Measurements from ENCODE around the gene EML4.
"Not testable (repeated sequence)": the region's sequence is repeated elsewhere in the genome, so short reads cannot be mapped to it uniquely, and the experiment has no call there.

The EML4 gene

DNA sequence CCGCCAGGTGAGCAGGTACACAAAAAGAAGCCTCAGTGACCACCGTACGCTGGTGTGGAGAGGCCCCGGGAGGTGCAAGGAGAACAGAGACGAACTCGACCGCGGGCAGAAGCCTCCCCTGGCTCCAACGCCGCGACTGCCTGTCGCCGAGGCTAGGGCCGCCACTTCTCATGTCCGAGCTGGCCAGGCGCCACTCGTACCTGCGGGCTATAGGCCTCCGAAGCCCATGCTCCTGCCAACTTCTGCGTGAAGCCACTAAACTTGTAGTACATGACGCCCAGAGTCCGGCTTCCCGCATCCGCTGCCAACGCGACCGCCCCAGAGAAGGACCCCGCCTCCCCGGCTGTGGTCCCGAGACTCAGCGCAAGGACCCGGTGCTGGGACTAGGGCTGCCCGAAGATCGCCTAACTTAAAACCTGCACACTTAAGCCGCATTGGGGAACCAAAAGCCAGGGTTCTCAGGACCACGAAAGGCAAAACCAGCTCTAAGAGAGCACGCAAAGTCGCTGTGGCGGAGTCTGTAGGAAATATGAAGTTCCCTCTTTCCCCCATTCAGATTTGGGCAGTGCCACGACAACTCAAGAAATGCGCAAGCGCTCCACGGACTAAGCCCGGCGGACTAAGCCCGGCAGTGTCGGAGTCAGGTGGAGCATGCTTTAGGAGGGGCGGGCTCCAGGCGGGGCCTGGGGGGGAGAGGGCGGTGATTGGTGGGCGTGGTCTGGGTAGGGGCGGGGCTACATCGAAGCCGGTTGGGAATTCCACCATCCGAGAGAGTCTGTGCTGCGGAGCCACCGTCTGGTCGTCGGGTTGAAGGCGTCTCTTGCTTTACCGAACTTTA lies 192.0 kb downstream of the EML4 start, which contains the start of gene COX7A2L:
TSS of gene COX7A2L (minus strand) at position 328 of the 838 bp plus-strand sequence. CDS start at position 272, 56 bp downstream.
- DNase-seq: peak; percentile 91

DNA sequence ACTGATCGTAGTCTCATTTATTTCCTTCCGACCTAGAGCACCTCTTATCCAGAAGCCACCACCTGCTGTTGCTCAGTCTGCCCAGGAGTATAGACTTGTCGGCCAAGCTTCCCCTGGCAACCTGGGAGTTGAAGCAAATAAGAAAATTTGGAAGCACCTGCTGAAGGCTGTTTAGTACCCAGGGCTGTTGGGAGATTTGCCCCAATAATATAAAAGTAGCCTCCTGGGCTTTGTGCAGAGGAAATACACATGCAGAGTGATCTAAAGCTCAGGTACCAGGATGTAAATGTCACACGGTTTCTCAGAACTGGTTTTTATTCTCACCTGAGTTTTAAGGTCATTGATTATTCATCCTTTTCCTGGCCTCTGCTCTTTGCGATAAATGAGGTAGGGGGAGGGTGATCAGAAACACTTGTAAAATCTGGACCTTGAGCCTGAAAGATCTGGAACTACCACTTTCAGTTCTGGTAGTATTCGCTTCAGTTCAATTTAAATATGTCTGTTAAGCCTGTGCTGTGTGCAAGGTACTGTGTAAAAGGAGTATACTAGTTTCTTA lies 192.7 kb downstream of the EML4 start:
- no peak for DNase-seq

DNA sequence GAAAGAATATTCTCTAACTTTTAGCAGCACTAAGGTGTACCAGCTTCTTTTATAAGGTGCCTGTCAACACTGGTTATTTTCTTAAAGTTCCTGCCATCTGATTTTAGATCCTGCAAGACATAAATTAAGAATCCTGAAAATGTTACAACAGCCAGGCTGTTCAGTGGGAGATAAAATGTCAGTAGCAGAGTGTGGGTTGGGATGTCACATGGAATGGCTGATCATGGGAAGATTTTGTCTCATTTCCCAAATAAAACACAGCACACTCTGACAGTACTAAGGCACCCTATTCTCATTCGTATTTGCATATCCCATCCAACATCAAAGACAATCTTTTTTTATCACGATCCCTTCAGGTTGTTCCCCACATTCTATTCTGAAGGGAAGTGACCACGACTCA lies 194.3 kb downstream of the EML4 start:
- DNase-seq: no peak

DNA sequence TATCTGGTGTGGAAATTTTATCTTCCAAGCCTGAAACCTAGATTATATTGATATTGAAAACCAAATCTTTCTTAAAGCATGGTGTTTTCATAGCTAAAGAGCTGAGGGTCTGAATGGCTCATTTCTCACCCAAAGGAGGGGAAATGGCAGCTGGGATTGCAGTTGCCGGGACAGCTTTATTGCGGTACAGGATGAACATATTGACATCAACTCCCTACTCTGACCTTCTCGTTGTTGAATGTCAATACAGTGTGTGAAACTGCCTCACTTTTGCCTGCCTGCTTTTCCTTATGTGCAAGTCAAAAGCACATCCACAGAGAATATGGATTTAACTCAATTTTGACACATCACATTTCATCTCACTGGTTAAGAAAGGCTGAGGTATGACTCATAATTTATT lies 195.5 kb downstream of the EML4 start:
- no peak for DNase-seq

DNA sequence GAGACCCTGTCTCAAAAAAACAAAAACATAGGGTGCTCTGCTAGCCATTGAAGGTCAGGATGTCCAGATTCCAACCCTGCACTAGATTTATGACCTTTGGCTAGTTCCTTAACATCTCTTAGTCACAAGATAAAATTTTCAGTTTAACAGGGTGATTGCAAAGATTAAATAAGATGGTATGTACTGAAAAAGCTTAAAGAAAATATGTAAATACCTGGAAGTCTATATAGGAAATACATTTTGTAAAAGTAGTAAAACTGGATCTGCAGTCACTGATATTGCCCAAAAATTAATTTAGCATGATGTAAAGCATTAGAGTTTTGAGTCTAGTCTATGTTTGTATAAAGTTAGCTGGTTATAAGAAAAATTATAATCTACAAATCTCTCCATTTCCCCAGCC lies 197.3 kb downstream of the EML4 start:
- no peak for DNase-seq

DNA sequence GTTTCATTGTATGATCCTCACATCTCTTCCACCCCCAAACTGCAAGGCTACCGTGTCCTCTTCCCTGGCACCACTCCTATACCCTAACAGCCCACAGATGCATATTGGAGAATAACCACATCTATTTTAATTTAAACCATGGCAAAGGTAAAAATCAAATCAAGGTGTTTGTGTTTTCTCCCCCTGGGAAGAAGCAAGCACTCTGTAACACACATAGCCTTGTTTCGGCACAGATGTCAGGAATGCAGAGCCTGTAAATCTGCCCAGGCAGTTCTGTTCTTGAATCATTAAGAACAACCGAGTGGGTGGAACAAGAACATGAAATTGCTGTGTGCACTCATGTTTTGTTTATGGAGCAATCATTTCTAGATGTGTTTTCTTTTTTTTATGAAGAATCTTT lies 198.7 kb downstream of the EML4 start:
- no peak for DNase-seq

DNA sequence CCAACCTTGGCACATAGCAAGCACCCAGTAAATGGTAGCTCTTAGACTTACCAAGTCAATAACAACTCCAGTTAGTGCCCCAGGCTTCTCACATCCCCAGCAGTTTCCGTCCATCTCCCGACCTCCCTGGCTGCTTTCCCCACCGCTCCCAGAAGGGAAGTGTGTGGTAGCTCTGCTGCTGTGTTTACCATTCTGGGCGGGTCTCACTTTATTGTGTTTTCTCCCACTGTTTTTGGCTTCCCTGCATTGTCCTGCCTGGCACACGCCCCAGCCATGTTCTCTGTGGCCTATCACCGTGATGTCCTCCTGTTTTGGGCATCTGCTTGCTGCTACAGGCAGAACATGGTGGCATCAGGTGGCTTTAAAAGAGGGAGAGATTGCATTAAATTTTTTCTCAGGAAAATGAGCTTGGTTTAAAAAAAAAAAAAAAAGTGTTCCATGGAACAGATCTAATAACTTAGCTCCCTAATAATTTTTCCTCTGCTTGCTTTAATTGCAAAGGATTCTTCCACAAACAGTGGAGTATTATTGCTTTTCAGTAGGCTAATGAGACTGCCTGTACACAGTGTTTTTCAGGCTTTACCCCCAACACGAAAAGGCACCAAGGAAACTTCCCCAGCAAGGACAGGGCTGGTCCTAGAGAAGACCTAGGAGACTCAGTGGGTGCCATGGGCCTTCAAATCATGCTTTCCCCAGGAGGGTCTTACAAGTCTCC lies 199.8 kb downstream of the EML4 start:
- DNase-seq: peak; percentile 36

DNA sequence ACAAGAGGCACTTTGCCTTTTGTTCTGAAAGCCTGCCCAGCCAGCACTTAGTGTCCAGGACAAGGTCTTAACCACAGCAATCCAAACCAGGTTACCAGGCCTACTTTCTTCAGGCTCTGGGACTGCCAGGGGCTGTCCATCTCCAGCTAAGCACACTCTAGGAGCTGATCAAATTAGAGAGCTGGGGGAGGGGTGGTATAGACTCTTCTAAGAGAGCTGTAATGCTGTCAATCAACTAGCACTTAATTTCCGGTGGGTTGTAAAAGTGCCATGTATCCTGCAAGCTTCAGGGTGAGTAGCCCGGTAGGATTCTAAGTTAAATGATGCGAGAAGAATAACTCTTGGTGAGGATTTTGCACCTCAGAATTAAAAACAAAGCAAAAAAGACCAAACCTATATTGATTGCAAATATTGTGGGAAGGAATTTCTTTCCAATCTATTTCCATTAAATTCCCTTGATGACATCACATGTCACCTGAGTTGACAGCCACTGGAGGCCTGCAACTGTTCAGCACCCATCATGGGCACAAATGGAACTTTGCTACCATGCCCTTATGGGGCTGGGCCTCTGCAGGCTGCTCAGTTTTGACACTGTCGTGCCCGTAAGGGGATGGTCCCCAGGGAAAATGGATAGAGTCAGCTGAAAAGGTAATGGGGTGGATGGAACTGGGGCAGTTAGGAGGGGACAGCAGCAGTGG lies 200.5 kb downstream of the EML4 start:
- no peak for DNase-seq

DNA sequence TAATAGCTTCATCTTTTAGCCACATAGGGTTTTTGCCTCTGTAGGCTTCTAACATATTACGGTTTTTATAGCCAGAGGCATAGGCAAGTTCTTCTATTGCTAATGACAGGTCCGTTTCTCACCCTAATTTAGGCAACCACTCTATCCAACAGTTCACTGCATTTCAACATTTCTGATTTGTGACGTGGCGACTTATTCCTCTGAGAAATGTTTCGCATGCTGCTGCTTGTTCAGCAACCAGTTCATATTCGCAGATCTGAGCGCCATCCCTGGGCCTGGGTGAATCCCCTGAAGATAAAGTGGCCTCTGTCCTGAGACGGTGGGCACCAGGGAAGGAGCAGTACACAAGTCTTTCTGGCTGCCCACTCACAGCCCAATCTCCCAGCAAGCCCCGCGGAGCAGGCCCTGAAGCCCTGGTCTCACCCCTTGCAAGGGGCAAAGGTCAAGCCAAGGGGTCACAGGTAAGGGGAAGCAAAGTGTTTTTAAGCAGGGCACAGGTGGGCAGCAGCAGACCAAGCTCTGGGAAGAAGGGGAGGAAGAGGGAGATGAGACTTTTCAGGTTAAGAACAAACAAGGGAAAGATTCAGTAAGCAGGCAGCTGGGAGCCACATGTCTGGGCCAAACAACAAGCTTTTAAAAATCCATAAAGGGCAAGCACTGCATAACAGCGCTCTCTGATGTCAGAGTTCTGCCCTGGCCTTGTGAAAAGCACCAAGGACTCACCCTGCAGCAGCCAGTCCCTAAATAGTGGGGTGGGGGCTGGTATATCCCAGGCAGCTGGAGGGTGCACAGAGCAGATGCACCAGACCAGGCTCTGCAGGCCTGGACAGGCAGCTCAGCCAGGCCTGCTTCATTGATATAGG lies 202.7 kb downstream of the EML4 start:
- no peak for DNase-seq

DNA sequence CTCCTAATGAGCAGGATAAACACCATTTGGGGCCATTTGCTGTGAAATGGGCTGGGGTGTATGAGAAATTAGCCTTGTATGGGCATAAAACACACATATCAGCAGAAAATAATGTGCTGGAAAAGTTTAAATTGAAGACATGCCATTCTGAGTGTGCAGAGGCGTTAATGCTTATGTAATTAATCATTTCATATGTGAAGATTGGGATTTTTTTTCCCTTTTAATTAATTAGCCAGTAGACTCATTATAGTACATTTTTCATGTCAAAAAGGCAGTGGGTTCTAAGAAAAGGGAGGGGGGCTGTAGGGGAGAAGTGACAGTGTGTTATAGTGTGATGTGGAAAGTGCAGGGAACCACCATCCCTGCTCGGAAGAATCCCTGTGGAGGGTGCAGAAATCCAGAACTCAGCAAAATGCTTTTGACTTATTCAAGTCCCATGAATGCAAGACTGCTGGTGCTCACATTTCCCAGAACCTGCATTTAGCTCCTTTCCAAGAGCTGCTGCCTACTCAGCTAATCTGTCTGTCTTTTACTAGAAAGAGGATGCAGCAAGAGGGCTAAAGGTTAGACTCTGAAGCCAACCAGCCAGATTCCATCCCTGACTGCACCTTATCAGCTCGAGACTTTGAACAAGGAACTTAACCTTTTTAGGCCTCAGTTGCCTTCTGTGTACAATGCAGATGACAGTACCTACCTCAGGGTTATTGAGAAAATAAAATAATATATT lies 203.5 kb downstream of the EML4 start:
- DNase-seq: no peak

DNA sequence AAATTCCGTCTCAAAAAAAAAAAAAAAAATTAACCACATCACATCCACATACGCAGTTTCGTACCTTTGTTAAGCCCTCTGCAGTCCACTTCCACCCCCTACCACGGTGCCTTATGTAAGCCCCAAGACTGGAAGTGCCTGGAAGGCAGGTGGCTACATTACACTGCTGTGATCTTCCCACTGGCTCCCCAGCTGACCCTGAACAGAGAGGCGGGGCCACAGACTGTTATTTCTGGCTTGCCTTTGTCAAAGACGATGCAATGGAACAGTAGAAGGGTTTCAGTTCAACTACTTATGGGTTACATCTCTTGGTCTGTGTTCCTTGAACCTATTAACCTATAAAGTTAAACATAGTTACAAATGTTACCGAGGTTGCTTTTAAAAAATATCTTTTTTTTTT lies 207.6 kb downstream of the EML4 start:
- DNase-seq: no peak

DNA sequence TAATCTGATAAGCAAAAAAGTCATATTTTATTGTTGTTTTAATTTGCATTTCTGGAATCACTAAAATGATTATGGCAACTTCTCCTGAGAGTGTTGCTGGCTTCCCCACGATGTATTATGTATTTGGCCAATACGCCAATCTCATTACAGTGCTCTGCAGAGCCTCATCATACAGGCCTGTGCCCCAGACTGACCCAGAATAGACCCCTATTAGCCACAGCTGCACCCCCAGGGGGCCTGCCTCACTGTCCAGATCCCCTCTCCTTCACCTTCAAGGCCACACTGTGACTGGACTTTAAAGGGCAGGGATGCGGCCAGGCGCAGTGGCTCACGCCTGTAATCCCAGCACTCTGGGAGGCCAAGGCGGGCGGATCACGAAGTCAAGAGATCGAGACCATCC lies 209.3 kb downstream of the EML4 start:
- no peak for DNase-seq

DNA sequence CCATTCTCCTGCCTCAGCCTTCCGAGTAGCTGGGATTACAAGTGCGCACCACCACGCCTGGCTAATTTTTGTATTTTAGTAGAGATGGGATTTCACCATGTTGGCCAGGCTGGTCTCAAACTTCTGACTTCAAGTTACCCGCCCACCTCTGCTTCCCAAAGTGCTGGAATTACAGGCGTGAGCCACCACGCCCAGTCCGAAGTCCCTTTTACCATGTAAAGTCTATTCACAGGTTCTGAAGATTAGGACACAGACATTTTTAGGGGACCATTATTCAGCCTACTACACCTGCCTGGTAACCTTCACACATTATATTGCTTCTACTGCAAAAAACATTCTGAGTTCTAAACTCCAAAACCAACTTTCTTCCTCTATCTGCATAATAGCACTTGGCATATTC lies 210.9 kb downstream of the EML4 start:
- not testable (repeated sequence) for DNase-seq

DNA sequence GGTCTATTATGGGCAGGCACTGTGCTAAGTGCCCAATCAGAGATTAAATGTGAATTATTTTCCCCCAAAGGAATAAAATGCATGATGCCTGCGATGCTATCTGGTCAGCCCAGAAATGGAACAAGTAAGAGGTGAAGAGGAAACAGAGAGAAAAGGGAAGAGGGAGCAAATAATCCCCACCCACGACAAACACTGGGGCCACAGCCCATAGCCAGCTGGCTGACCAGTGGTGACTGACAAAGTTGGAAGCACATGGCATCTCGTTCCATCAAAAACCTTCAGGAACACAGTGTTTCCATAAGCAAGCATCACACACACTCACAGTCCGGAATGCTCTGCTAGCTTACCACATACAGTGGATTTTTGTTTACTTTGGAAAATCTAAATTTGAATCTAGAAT lies 213.0 kb downstream of the EML4 start:
- DNase-seq: no peak
